GM12874 (cell line): ENCODE measurements around the gene CTNNA2.

Source experiments
- CTCF ChIP-seq: IDR thresholded peaks from 2 replicates; pipeline ENCODE4 v1.5.1; 2011; ENCODE audit warnings: low read depth, mild to moderate bottlenecking, control low read depth, low read length, moderate library complexity; ENCODE audit not compliant: insufficient read depth

The CTNNA2 gene

GRCh38 chr2:80322958-80323357 lies 810.1 kb downstream of the CTNNA2 start:
- TF ChIP-seq CTCF, result no peak

- TF ChIP-seq CTCF, result no peak
These were observed 810.8 kb downstream of the CTNNA2 start for GRCh38 chr2:80323610-80324009.

GRCh38 chr2:80324525-80324924 lies 811.7 kb downstream of the CTNNA2 start:
- no peak for TF ChIP-seq CTCF

DNA sequence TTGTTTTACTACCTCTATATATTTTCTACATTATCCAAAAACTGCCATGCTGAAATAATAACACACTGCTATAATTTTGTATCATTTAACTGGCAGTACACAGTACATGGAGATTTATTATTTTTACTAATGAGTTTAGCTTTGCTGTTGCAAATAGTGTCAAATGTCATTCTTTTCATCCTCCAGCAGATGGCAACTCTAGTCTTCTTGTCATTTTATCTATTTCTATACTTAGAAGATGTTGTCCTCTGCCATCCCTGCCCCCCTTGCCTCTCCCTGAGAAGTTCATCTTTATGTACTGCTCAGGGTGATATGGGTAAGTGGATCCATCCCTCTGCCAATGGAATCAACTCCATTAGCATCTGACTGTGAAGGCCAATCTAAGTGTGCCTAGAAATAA lies 813.4 kb downstream of the CTNNA2 start:
- TF ChIP-seq CTCF, result peak; percentile 21; the same call in 1 of the 2 replicates

- TF ChIP-seq CTCF, result no peak
These were observed 814.0 kb downstream of the CTNNA2 start for GRCh38 chr2:80326861-80327260.

- TF ChIP-seq CTCF, result no peak
These were observed 815.3 kb downstream of the CTNNA2 start for GRCh38 chr2:80328159-80328571.

DNA sequence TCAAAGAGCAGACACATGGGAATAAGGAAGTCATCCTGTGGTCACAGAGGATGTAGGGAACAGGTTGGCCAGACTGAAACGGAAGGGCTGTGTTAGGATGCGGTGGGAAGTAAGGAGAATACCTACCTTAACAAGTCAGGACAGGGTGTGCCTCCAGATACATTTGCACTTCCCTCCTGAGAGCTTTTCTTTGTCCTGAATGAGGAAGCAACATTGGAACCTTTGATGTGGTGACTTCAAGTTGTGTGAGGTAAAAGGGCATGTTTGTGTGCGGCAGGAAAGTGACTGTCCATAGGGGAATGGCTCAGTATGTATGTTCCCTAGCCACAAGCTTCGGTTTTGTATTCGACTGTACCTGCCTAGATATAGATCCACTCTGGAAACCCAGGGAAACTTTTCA lies 816.6 kb downstream of the CTNNA2 start:
- no peak for TF ChIP-seq CTCF
